PFSK-1 (cell line): ENCODE measurements around the gene GFRA1.

Experiments used
- POLR2AphosphoS5 ChIP-seq: IDR thresholded peaks from 2 replicates; pipeline ENCODE4 v1.6.1; 2012; ENCODE audit warnings: low read depth, mild to moderate bottlenecking, control low read depth, low read length, moderate library complexity
- TF ChIP-seq, protein P1 (sequence below), 2 experiments: IDR thresholded peaks; 2 replicates each; pipeline versions ENCODE4 v1.6.1 to v1.8.0; 2011 to 2012; ENCODE audit warnings: low read depth in 2 of 2, low read length in 2 of 2, control low read depth in 1 of 2, inconsistent platforms in 1 of 2, mild to moderate bottlenecking in 1 of 2, moderate library complexity in 1 of 2; ENCODE audit not compliant: insufficient read depth in 1 of 2

DNA sequence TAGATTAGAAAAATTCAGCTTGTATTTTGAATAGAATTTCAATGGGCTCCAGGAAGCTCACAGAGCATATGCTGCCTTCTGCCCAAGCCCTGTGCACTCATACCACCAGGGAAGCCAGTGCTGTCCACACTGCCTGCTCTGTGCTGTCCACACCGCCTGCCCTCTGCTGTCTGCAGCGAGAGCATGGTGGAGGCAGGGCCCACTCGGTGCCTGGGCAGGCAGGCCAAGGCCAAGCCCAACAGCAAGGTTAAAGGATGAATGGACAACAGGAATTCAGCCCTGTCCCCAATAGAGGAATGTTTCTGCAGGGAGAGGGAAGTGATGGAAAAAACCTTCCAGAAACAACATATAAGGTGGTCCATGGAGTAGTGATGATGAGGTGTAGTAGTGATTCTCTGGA is 146.8 kb downstream of the GFRA1 start:
- TF ChIP-seq, protein P1, sequence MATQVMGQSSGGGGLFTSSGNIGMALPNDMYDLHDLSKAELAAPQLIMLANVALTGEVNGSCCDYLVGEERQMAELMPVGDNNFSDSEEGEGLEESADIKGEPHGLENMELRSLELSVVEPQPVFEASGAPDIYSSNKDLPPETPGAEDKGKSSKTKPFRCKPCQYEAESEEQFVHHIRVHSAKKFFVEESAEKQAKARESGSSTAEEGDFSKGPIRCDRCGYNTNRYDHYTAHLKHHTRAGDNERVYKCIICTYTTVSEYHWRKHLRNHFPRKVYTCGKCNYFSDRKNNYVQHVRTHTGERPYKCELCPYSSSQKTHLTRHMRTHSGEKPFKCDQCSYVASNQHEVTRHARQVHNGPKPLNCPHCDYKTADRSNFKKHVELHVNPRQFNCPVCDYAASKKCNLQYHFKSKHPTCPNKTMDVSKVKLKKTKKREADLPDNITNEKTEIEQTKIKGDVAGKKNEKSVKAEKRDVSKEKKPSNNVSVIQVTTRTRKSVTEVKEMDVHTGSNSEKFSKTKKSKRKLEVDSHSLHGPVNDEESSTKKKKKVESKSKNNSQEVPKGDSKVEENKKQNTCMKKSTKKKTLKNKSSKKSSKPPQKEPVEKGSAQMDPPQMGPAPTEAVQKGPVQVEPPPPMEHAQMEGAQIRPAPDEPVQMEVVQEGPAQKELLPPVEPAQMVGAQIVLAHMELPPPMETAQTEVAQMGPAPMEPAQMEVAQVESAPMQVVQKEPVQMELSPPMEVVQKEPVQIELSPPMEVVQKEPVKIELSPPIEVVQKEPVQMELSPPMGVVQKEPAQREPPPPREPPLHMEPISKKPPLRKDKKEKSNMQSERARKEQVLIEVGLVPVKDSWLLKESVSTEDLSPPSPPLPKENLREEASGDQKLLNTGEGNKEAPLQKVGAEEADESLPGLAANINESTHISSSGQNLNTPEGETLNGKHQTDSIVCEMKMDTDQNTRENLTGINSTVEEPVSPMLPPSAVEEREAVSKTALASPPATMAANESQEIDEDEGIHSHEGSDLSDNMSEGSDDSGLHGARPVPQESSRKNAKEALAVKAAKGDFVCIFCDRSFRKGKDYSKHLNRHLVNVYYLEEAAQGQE (IDR thresholded peaks at IDR 0.05; ENCODE audit: insufficient read depth in 1 of 2, low read depth in 2 of 2, low read length in 2 of 2): no peak
- TF ChIP-seq POLR2AphosphoS5: no peak
